ENCODE data around the gene ZNF304.

The ZNF304 gene

GRCh38 chr19:57395710-57396109, 44.6 kb downstream of the ZNF304 start:
- Histone ChIP-seq H3K4me3 (no peak overlapping the region), H3K27ac (no peak overlapping the region)
- TF ChIP-seq CTCF (IDR thresholded peaks at IDR 0.05), result no peak
- no peak for DNase-seq (ENCODE audit: low spot score)

GRCh38 chr19:57398868-57399267, 47.8 kb downstream of the ZNF304 start:
- H3K27ac ChIP-seq, result no peak overlapping the region
- peak overlapping the region; percentile 14 for H3K4me3 ChIP-seq
- no peak for TF ChIP-seq CTCF (IDR thresholded peaks at IDR 0.05)
- no peak for DNase-seq (ENCODE audit: low spot score)

- H3K27ac ChIP-seq, result no peak overlapping the region
- TF ChIP-seq CTCF (IDR thresholded peaks at IDR 0.05), result no peak
- DNase-seq (ENCODE audit: low spot score), result no peak
- H3K4me3 ChIP-seq, result no peak overlapping the region
These were observed 52.9 kb downstream of the ZNF304 start for GRCh38 chr19:57403737-57404563.

DNA sequence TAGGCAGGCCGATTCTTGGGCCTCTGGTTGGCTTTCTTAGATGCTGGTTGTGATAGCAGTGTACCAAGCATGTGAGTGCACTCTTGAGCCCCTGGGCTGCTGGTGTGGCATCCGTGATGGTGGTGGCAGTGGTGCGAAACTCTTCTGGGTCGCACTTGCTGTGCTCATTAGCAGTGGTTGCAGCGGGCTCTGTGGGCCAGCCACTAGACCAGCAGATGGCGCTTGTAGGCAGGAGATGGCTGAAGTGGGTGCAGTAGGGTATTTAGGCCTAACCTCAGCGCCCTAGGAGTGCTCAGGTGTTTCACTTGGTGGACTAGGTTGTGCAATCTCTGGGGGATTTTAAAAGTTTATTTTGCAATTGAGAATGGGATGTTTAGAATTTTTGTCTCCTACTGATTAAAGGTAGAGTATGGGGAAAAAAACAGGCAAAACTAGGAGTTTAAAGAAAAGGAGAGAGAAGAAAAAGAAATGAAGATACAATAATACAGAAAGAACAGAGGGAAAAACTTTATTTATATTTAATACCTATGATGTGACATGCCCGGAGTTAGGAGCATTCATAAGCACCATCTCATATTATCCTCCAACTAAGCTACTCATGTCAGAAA, 55.5 kb downstream of the ZNF304 start:
- DNase-seq (ENCODE audit: low spot score), result no peak
- TF ChIP-seq CTCF (IDR thresholded peaks at IDR 0.05), result peak; percentile 20
- Histone ChIP-seq H3K27ac (no peak overlapping the region), H3K4me3 (no peak overlapping the region)

Measured in coronary artery (tissue), 2 donors.